ENCODE measurements around the gene FBXL17.

Gene FBXL17

DNA sequence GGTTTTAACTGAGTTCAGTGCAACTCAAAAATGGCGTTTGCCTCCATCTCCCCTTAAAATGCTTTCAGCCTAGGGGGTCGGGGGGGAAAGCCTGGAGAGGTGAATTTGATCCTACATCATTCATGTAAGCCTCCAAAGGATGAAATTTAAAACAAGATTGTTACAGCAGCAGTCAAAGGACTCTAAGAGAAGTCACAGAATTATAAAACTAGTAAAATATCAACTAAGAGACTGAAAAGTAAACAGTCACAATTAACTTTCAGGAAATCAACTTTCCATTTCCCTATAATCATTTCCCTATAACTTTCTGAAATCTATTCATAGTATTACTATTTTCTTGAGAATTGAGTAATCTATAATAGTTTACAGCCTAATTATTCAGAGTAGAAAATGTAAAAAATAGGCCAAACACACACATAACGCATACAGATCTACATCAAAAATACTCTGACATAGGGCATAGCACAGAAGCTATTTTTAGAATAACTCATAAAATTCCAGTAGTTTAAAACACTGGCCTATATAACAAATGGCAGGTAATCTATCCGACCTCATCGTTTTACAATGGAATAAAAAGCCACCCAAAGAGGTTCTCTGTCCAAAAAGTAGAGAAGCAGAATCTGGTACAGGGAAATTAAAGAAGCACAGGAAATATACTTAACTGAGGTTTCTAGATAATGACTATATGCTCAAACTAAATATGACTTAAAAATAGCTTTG, 37.6 kb downstream of the FBXL17 start:
- no peak overlapping the region for H3K4me3 ChIP-seq (ENCODE audit: control insufficient read depth, low read depth, low read length)
- TF ChIP-seq, protein P1, sequence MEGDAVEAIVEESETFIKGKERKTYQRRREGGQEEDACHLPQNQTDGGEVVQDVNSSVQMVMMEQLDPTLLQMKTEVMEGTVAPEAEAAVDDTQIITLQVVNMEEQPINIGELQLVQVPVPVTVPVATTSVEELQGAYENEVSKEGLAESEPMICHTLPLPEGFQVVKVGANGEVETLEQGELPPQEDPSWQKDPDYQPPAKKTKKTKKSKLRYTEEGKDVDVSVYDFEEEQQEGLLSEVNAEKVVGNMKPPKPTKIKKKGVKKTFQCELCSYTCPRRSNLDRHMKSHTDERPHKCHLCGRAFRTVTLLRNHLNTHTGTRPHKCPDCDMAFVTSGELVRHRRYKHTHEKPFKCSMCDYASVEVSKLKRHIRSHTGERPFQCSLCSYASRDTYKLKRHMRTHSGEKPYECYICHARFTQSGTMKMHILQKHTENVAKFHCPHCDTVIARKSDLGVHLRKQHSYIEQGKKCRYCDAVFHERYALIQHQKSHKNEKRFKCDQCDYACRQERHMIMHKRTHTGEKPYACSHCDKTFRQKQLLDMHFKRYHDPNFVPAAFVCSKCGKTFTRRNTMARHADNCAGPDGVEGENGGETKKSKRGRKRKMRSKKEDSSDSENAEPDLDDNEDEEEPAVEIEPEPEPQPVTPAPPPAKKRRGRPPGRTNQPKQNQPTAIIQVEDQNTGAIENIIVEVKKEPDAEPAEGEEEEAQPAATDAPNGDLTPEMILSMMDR (IDR thresholded peaks at IDR 0.05; ENCODE audit: control insufficient read depth, insufficient read depth, low read depth, low read length, missing control alignments): no peak
- DNase-seq (ENCODE audit: low read depth): no peak

DNA sequence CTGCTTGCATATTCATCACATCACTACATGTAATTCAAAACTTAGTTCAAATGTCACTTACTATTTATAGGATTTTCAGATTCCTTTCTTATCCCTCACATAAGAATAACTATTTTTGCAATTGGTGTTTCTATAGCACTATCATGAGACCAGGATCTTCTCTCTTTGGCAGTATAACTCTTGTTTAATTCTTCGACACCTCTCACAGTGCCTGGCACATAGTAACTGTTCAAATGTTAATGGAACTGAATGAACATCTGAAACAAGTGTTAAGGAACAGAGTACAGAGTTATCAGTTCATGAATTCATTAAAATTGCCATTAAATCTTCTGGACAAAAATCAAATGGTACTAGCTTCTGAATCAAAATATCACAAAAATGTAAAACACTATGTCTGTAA, 40.0 kb downstream of the FBXL17 start:
- TF ChIP-seq, protein P1 (IDR thresholded peaks at IDR 0.05; ENCODE audit: control insufficient read depth, insufficient read depth, low read depth, low read length, missing control alignments): no peak
- no peak for DNase-seq (ENCODE audit: low read depth)
- H3K4me3 ChIP-seq (ENCODE audit: control insufficient read depth, low read depth, low read length): no peak overlapping the region

DNA sequence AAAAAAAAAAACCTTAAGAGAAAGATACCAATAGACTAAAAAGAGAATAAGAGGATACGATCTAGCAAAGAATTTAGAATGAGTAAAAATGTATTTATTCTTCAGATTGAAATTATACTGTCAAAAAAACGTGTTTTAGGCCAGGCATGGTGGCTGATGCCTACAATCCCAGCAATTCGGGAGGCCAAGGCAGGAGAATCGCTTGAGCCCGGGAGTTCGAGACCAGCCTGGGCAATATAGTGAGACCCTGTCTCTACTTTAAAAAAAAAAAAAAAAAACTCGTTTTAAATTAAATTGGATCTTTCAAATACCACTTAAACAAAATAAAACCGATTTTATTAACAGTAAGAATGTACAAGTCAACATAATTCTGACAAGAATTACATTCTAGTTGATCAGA, 41.8 kb downstream of the FBXL17 start:
- no peak overlapping the region for H3K4me3 ChIP-seq (ENCODE audit: control insufficient read depth, low read depth, low read length)
- no peak for DNase-seq (ENCODE audit: low read depth)
- TF ChIP-seq, protein P1 (IDR thresholded peaks at IDR 0.05; ENCODE audit: control insufficient read depth, insufficient read depth, low read depth, low read length, missing control alignments): no peak

DNA sequence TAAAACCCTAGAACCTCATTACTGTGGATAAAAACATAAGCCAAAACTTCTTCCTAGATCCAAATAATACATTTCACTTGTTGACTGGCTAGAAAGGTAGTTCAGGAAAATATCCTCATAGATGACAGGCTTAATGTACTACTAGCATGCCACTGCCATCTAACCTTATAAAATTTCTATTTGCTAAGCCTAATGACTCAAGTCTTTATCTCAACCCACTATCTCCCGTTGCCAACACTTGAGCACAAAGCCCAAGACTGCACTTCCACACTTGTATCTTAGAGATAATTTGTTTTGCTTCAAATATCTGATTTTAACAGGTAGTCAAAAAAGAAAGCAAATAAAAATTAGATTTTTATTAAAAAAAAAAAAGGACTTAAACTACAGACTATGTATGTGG, 42.7 kb downstream of the FBXL17 start:
- DNase-seq (ENCODE audit: low read depth): no peak
- TF ChIP-seq, protein P1 (IDR thresholded peaks at IDR 0.05; ENCODE audit: control insufficient read depth, insufficient read depth, low read depth, low read length, missing control alignments): no peak

DNA sequence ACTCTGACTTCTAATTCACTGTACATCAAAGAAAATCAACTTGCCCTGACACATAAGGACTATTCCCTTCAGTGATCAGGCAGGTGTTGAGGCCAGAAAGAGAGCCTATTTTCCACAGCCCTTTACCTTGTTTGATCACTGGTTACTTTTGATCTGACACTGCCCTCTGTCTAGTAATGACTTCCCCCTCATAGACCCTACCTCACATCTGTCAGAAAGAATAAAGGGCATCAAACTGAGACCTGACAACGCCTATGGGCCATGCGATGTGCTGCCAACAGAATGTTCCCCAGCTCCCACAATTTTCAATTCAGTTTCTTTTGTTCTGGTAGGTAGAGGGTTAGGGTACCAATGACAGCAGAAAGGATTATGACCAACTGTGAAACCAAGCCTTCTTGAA, 47.7 kb downstream of the FBXL17 start:
- H3K4me3 ChIP-seq (ENCODE audit: control insufficient read depth, low read depth, low read length): no peak overlapping the region
- DNase-seq (ENCODE audit: low read depth): no peak
- TF ChIP-seq, protein P1 (IDR thresholded peaks at IDR 0.05; ENCODE audit: control insufficient read depth, insufficient read depth, low read depth, low read length, missing control alignments): no peak

More for the DNA sequence above, 42.7 kb downstream of the FBXL17 start:
- H3K4me3 ChIP-seq (ENCODE audit: control insufficient read depth, low read depth, low read length): no peak overlapping the region

DNA sequence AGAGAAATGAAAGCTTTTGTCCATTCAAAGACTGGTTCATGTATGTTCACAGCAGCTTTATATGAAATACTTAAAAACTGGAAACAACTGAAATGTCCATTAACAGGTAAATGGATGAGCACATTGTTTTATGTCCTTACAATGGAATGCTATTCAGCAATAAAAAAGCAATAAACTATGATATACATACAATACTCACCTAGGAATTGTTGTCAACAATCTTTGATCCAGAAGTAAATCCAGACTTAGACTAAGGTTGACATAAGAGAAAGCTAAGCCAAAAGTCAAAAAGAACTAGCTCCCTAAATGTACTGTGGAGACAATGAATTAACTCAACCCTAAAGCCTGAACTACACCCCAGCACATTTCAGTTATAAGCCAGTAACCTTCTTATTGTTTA, 54.9 kb downstream of the FBXL17 start:
- TF ChIP-seq, protein P1 (IDR thresholded peaks at IDR 0.05; ENCODE audit: control insufficient read depth, insufficient read depth, low read depth, low read length, missing control alignments): no peak

More for the DNA sequence above, 54.9 kb downstream of the FBXL17 start:
- no peak for DNase-seq (ENCODE audit: low read depth)
- H3K4me3 ChIP-seq (ENCODE audit: control insufficient read depth, low read depth, low read length): no peak overlapping the region

Measured in AG09309 (cell line).